Measurements from ENCODE around the gene ALDH1A1.
"Not testable (repeated sequence)": the region's sequence is repeated elsewhere in the genome, so short reads cannot be mapped to it uniquely, and the experiment has no call there.

ALDH1A1 gene

GRCh38 chr9:72942451-72942850 is 10.4 kb downstream of the ALDH1A1 start:
- no peak for DNase-seq

- DNase-seq, result not testable (repeated sequence)
Measured at GRCh38 chr9:72939581-72939980, 13.3 kb downstream of the ALDH1A1 start.

- no peak for DNase-seq
Measured at GRCh38 chr9:72937545-72937944, 15.3 kb downstream of the ALDH1A1 start.

- no peak for DNase-seq
Measured at GRCh38 chr9:72936679-72937078, 16.2 kb downstream of the ALDH1A1 start.

GRCh38 chr9:72936266-72936665 is 16.6 kb downstream of the ALDH1A1 start:
- no peak for DNase-seq

GRCh38 chr9:72935595-72935994 is 17.3 kb downstream of the ALDH1A1 start:
- no peak for DNase-seq

GRCh38 chr9:72933730-72934665 is 18.9 kb downstream of the ALDH1A1 start:
- DNase-seq, result no peak

- no peak for DNase-seq
Measured at GRCh38 chr9:72932619-72933018, 20.2 kb downstream of the ALDH1A1 start.

GRCh38 chr9:72931897-72932296 is 21.0 kb downstream of the ALDH1A1 start:
- no peak for DNase-seq

GRCh38 chr9:72931437-72931836 is 21.4 kb downstream of the ALDH1A1 start:
- DNase-seq, result no peak

GRCh38 chr9:72930828-72931227 is 22.0 kb downstream of the ALDH1A1 start:
- no peak for DNase-seq

- no peak for DNase-seq
Measured at GRCh38 chr9:72929542-72929941, 23.3 kb downstream of the ALDH1A1 start.

- no peak for DNase-seq
Measured at GRCh38 chr9:72928042-72928507, 24.8 kb downstream of the ALDH1A1 start.

- DNase-seq, result no peak
Measured at GRCh38 chr9:72926506-72926905, 26.3 kb downstream of the ALDH1A1 start.

GRCh38 chr9:72925891-72926290 is 27.0 kb downstream of the ALDH1A1 start:
- no peak for DNase-seq

GRCh38 chr9:72925126-72925789 is 27.6 kb downstream of the ALDH1A1 start:
- peak; percentile 74 to 96 (median 96) for DNase-seq

- peak; percentile 21 to 71 (median 65) for DNase-seq
Measured at GRCh38 chr9:72924154-72924790, 28.6 kb downstream of the ALDH1A1 start.

- no peak for DNase-seq
Measured at GRCh38 chr9:72923077-72923476, 29.8 kb downstream of the ALDH1A1 start.

GRCh38 chr9:72921888-72922654 is 30.8 kb downstream of the ALDH1A1 start:
- DNase-seq, result no peak

GRCh38 chr9:72919246-72919945 is 33.5 kb downstream of the ALDH1A1 start:
- no peak for DNase-seq

- no peak for DNase-seq
Measured at GRCh38 chr9:72917892-72918509, 34.9 kb downstream of the ALDH1A1 start.

GRCh38 chr9:72915659-72916058 is 37.2 kb downstream of the ALDH1A1 start:
- no peak for DNase-seq

All from suppressor macrophage treated with lipopolysaccharide for 1 hour (primary cell).